ENCODE measurements around the gene TEAD1. TPM values are rescaled to one million over a fixed set of nuclear protein-coding genes. Genes with fewer than 3 reads are reported as not detected.

Gene TEAD1
- total and polyA plus RNA-seq, 9 of the 15 experiments (the other 6 are each of a cell fraction or from before 2014, with no cell fraction given) = 1.7 to 17.7 (median 10.8) TPM

GRCh38 chr11:12680246-12680939, 6.2 kb downstream of the TEAD1 start (continued):
- no peak for TF ChIP-seq ZNF740 (CRISPR knock-in tag; IDR thresholded peaks at IDR 0.05)
- no peak for TF ChIP-seq ZNF740 (tag; IDR thresholded peaks at IDR 0.05)
- no peak for TF ChIP-seq BRCA1 (IDR thresholded peaks at IDR 0.05)
- no peak for TF ChIP-seq BRCA1 (CRISPR knock-in tag; IDR thresholded peaks at IDR 0.05)
- TF ChIP-seq TCF3 (CRISPR knock-in tag; IDR thresholded peaks at IDR 0.05) = 0 out of 2 replicates have a peak, but pooled peaks have one; percentile 7
- no peak for TF ChIP-seq IRF1 (CRISPR knock-in tag; IDR thresholded peaks at IDR 0.05; ENCODE audit: borderline replicate concordance)
- no peak for TF ChIP-seq MAFF (IDR thresholded peaks at IDR 0.05; ENCODE audit: low read length)
- TF ChIP-seq CAMTA2 (CRISPR knock-in tag; conservative IDR thresholded peaks at IDR 0.05) = no peak
- no peak for TF ChIP-seq SRSF1 (IDR thresholded peaks at IDR 0.05; ENCODE audit: low read depth, low read length)
- no peak for TF ChIP-seq ZZZ3 (IDR thresholded peaks at IDR 0.05)
- no peak for TF ChIP-seq SPI1 (IDR thresholded peaks at IDR 0.05; ENCODE audit: borderline replicate concordance, low read depth, low read length)
- no peak for TF ChIP-seq PTRF (tag; IDR thresholded peaks at IDR 0.05)
- no peak for TF ChIP-seq FOS (IDR thresholded peaks at IDR 0.05; ENCODE audit: extremely low read depth, insufficient read length)
- TF ChIP-seq HSF4 (CRISPR knock-in tag; IDR thresholded peaks at IDR 0.05; ENCODE audit: borderline replicate concordance) = no peak
- TF ChIP-seq ZNF165 (CRISPR knock-in tag; IDR thresholded peaks at IDR 0.05; ENCODE audit: borderline replicate concordance) = no peak
- no peak for TF ChIP-seq RFX5 (IDR thresholded peaks at IDR 0.05; ENCODE audit: low read depth, low read length)
- no peak for TF ChIP-seq ZMIZ1 (IDR thresholded peaks at IDR 0.05; ENCODE audit: low read depth in 2 of 2, low read length in 2 of 2)
- TF ChIP-seq CBFA2T3 (IDR thresholded peaks at IDR 0.05) = 0 out of 2 replicates have a peak, but pooled peaks have one; percentile 13
- TF ChIP-seq SMAD1 (IDR thresholded peaks at IDR 0.05; ENCODE audit: low read depth, low read length, partially characterized antibody) = no peak
- TF ChIP-seq ETS1 (conservative IDR thresholded peaks at IDR 0.05; ENCODE audit: control insufficient read depth, low read depth, low read length) = no peak
- TF ChIP-seq E2F1 (CRISPR knock-in tag; IDR thresholded peaks at IDR 0.05) = no peak
